SIG-M5 treated with dmso at 0.1 percent for 504 hours (cell line): ENCODE results near the gene XRCC4.
"Not testable (repeated sequence)": the region's sequence is repeated elsewhere in the genome, so short reads cannot be mapped to it uniquely, and the experiment has no call there.

Experiments used
- DNase-seq: peaks from one replicate; lab custom pipeline; 2025; ENCODE audit not compliant: unreplicated experiment; lab: John Stamatoyannopoulos, UW

The XRCC4 gene

GRCh38 chr5:83076742-83077661, at the start of gene XRCC4, which contains the start of gene TMEM167A:
Gene XRCC4 (plus strand): TSS chr5:83077547. CDS start chr5:83104920, 27,373 bp downstream.
Gene TMEM167A (minus strand): TSS chr5:83077394. CDS start chr5:83077323, 71 bp downstream.
- peak; percentile 100 for DNase-seq

GRCh38 chr5:83029912-83030311, 47.4 kb upstream of the XRCC4 start:
- DNase-seq = no peak

- DNase-seq = no peak
Measured at GRCh38 chr5:83031381-83031780, 46.0 kb upstream of the XRCC4 start.

- no peak for DNase-seq
Measured at GRCh38 chr5:83034036-83034435, 43.3 kb upstream of the XRCC4 start.

- DNase-seq = no peak
Measured at GRCh38 chr5:83034528-83035207, 42.7 kb upstream of the XRCC4 start.

- no peak for DNase-seq
Measured at GRCh38 chr5:83035373-83036100, 41.8 kb upstream of the XRCC4 start.

- no peak for DNase-seq
Measured at GRCh38 chr5:83036991-83037575, 40.3 kb upstream of the XRCC4 start.

- no peak for DNase-seq
Measured at GRCh38 chr5:83038924-83039323, 38.4 kb upstream of the XRCC4 start.

- DNase-seq = no peak
Measured at GRCh38 chr5:83042507-83042906, 34.8 kb upstream of the XRCC4 start.

- no peak for DNase-seq
Measured at GRCh38 chr5:83044926-83045325, 32.4 kb upstream of the XRCC4 start.

GRCh38 chr5:83048277-83048676, 29.1 kb upstream of the XRCC4 start:
- no peak for DNase-seq

GRCh38 chr5:83048811-83049210, 28.5 kb upstream of the XRCC4 start:
- no peak for DNase-seq

GRCh38 chr5:83049370-83049885, 27.9 kb upstream of the XRCC4 start:
- no peak for DNase-seq

- no peak for DNase-seq
Measured at GRCh38 chr5:83050723-83051340, 26.5 kb upstream of the XRCC4 start.

GRCh38 chr5:83055166-83055565, 22.2 kb upstream of the XRCC4 start:
- DNase-seq = no peak

GRCh38 chr5:83058726-83059125, 18.6 kb upstream of the XRCC4 start:
- no peak for DNase-seq

- no peak for DNase-seq
Measured at GRCh38 chr5:83059341-83059740, 18.0 kb upstream of the XRCC4 start.

- peak; percentile 16 for DNase-seq
Measured at GRCh38 chr5:83066548-83067110, 10.7 kb upstream of the XRCC4 start.

GRCh38 chr5:83067377-83067776, 10.0 kb upstream of the XRCC4 start:
- not testable (repeated sequence) for DNase-seq
